ENCODE results near the gene PPP1R16B.

DNA sequence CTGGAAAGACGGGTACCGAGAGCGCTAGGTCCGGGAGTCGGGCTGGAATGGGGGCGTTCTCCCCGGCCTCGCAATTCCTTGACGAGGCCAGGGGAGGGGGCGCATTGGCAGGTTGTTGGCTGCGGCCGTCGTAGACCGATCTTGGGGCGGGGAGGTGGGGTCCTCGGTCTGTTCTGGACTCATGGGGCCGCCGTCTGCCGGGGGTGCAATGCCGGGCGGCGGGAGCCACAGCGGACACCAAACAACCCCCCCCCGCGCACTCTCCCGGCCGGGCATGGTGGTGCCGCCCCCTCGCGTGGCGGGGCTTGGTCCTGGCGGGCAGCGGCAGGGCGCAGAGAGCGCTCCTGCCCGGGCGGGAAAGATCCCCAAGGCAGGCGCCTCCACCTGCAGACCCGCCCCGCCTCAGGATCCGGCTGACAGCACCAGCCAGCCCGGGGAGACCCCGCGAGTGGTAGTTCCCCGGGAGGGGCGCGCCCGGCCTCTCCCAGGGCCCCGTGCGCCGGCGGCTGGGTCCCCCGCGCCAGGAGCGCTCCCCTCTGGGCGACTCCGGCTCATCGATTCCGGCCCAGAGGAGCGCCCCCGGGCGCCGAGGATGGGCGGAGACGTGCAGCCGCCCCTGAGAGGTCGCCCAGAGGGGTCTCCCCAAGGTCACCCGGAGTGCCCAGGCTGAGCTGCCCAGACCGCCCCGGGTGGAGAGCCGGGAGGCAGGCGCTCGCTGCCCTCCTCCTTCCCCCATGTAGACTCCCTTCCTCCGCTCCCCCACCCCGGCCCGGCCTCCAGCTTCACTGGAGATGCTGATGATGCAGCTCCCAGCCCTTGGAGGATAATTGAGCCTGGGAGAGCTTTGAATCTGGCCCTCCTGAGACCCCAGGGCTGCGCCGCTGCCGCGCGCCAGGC lies 709 bp downstream of the PPP1R16B start:
- TF ChIP-seq, protein P1, sequence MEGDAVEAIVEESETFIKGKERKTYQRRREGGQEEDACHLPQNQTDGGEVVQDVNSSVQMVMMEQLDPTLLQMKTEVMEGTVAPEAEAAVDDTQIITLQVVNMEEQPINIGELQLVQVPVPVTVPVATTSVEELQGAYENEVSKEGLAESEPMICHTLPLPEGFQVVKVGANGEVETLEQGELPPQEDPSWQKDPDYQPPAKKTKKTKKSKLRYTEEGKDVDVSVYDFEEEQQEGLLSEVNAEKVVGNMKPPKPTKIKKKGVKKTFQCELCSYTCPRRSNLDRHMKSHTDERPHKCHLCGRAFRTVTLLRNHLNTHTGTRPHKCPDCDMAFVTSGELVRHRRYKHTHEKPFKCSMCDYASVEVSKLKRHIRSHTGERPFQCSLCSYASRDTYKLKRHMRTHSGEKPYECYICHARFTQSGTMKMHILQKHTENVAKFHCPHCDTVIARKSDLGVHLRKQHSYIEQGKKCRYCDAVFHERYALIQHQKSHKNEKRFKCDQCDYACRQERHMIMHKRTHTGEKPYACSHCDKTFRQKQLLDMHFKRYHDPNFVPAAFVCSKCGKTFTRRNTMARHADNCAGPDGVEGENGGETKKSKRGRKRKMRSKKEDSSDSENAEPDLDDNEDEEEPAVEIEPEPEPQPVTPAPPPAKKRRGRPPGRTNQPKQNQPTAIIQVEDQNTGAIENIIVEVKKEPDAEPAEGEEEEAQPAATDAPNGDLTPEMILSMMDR (IDR thresholded peaks at IDR 0.05): no peak
- no peak for TF ChIP-seq POLR2A (IDR thresholded peaks at IDR 0.05)

Measured in suprapubic skin (tissue), 3 donors.